ENCODE data around the gene TREH. TPM values are rescaled to one million over a fixed set of nuclear protein-coding genes. Genes with fewer than 3 reads are reported as not detected.

TREH gene
- total RNA-seq, 1 donor from 2014 or later = not detected

GRCh38 chr11:118631142-118631909 lies 48.1 kb downstream of the TREH start:
- Mint-ChIP-seq H3K36me3 (ENCODE audit: unreplicated experiment) (peaks cover 16% of the 10 kb centered on the region), H3K9me3 (ENCODE audit: unreplicated experiment) (peaks cover 4% of the 10 kb centered on the region), H3K4me1 (ENCODE audit: low read depth, unreplicated experiment) (peaks cover 5% of the 10 kb centered on the region), H3K4me3 (ENCODE audit: unreplicated experiment) (no peak overlapping the region), H3K27me3 (ENCODE audit: unreplicated experiment) (peaks cover 8% of the 10 kb centered on the region), H3K27ac (ENCODE audit: unreplicated experiment) (no peak overlapping the region)
- TF ChIP-seq CTCF (IDR thresholded peaks at IDR 0.05; ENCODE audit: partially characterized antibody, unreplicated experiment) = no peak
- DNase-seq = no peak

GRCh38 chr11:118629761-118630661 lies 49.4 kb downstream of the TREH start:
- peaks cover 16% of the 10 kb centered on the region for H3K36me3 Mint-ChIP-seq (ENCODE audit: unreplicated experiment)
- no peak for TF ChIP-seq CTCF (IDR thresholded peaks at IDR 0.05; ENCODE audit: partially characterized antibody, unreplicated experiment)
- no peak for DNase-seq
- no peak overlapping the region for H3K27ac Mint-ChIP-seq (ENCODE audit: unreplicated experiment)
- peaks cover 4% of the 10 kb centered on the region for H3K27me3 Mint-ChIP-seq (ENCODE audit: unreplicated experiment)
- H3K9me3 Mint-ChIP-seq (ENCODE audit: unreplicated experiment) = peaks cover 2% of the 10 kb centered on the region
- H3K4me3 Mint-ChIP-seq (ENCODE audit: unreplicated experiment) = no peak overlapping the region
- peaks cover 4% of the 10 kb centered on the region for H3K4me1 Mint-ChIP-seq (ENCODE audit: low read depth, unreplicated experiment)

- Mint-ChIP-seq H3K9me3 (ENCODE audit: unreplicated experiment) (peaks cover 2% of the 10 kb centered on the region), H3K27me3 (ENCODE audit: unreplicated experiment) (no peaks in the 10 kb centered on the region), H3K36me3 (ENCODE audit: unreplicated experiment) (peaks cover 16% of the 10 kb centered on the region), H3K4me1 (ENCODE audit: low read depth, unreplicated experiment) (no peaks in the 10 kb centered on the region), H3K4me3 (ENCODE audit: unreplicated experiment) (no peak overlapping the region), H3K27ac (ENCODE audit: unreplicated experiment) (no peak overlapping the region)
- no peak for DNase-seq
- no peak for TF ChIP-seq CTCF (IDR thresholded peaks at IDR 0.05; ENCODE audit: partially characterized antibody, unreplicated experiment)
Measured at GRCh38 chr11:118628861-118629549, 50.4 kb downstream of the TREH start.

GRCh38 chr11:118628432-118628831 lies 51.0 kb downstream of the TREH start:
- Mint-ChIP-seq H3K36me3 (ENCODE audit: unreplicated experiment) (peaks cover 16% of the 10 kb centered on the region), H3K27ac (ENCODE audit: unreplicated experiment) (no peak overlapping the region), H3K9me3 (ENCODE audit: unreplicated experiment) (peaks cover 2% of the 10 kb centered on the region), H3K4me3 (ENCODE audit: unreplicated experiment) (no peak overlapping the region), H3K27me3 (ENCODE audit: unreplicated experiment) (no peaks in the 10 kb centered on the region), H3K4me1 (ENCODE audit: low read depth, unreplicated experiment) (no peaks in the 10 kb centered on the region)
- no peak for DNase-seq
- TF ChIP-seq CTCF (IDR thresholded peaks at IDR 0.05; ENCODE audit: partially characterized antibody, unreplicated experiment) = no peak

Data from glutamatergic neuron (in vitro differentiated cells).